ENCODE data around the gene PPIF. TPM values are rescaled to one million over a fixed set of nuclear protein-coding genes. Genes with fewer than 3 reads are reported as not detected.
"Not testable (repeated sequence)": the region's sequence is repeated elsewhere in the genome, so short reads cannot be mapped to it uniquely, and the experiment has no call there.

Gene PPIF
- total RNA-seq, 2 donors from 2014 or later = 50.4 to 51.0 TPM

- H3K9me3 ChIP-seq (ENCODE audit: control insufficient read depth, low read length) = no peaks in the 10 kb centered on the region
- Mint-ChIP-seq H3K27me3 (ENCODE audit: insufficient read depth) (peaks cover 3% of the 10 kb centered on the region), H3K27ac (no peak overlapping the region), H3K4me1 (peaks cover 7% of the 10 kb centered on the region), H3K9me3 (peaks cover 8% of the 10 kb centered on the region), H3K4me3 (no peak overlapping the region), H3K36me3 (ENCODE audit: low read depth) (peaks cover 3% of the 10 kb centered on the region)
- H3K9ac ChIP-seq (ENCODE audit: extremely low read depth, low read length, poor library complexity, severe bottlenecking) = no peak overlapping the region
- peaks cover 5% of the 10 kb centered on the region for H3K27me3 ChIP-seq (ENCODE audit: control insufficient read depth, insufficient read depth, low read length, poor library complexity, severe bottlenecking)
- TF ChIP-seq CTCF (conservative IDR thresholded peaks at IDR 0.05) = no peak
- H3K4me3 ChIP-seq (ENCODE audit: low read length) = no peak overlapping the region
- H3K27ac ChIP-seq (ENCODE audit: low read depth, low read length) = no peak overlapping the region
- no peaks in the 10 kb centered on the region for H3K36me3 ChIP-seq (ENCODE audit: control insufficient read depth, insufficient read depth, low read length)
- DNase-seq = no peak
- WGBS, 2 experiments (ENCODE audit: insufficient coverage in 1 of 2, insufficient read length in 1 of 2) = 90 to 95% methylated on average over 4 to 5 of the region's 5 CpGs
- H3K4me1 ChIP-seq (ENCODE audit: control insufficient read depth, insufficient read depth, low read length) = no peaks in the 10 kb centered on the region
These were observed 16.0 kb upstream of the PPIF start for GRCh38 chr10:79331226-79331625.

- 92 to 93% methylated on average over 2 to 6 of the region's 6 CpGs for WGBS, 2 experiments (ENCODE audit: insufficient coverage in 1 of 2, insufficient read length in 1 of 2)
- Mint-ChIP-seq H3K36me3 (ENCODE audit: low read depth) (peaks cover 3% of the 10 kb centered on the region), H3K4me1 (peaks cover 12% of the 10 kb centered on the region), H3K4me3 (no peak overlapping the region), H3K27ac (no peak overlapping the region), H3K27me3 (ENCODE audit: insufficient read depth) (peaks cover 3% of the 10 kb centered on the region), H3K9me3 (peaks cover 8% of the 10 kb centered on the region)
- Histone ChIP-seq H3K36me3 (ENCODE audit: control insufficient read depth, insufficient read depth, low read length) (no peaks in the 10 kb centered on the region), H3K9me3 (ENCODE audit: control insufficient read depth, low read length) (no peaks in the 10 kb centered on the region), H3K4me1 (ENCODE audit: control insufficient read depth, insufficient read depth, low read length) (peaks cover 3% of the 10 kb centered on the region), H3K27me3 (ENCODE audit: control insufficient read depth, insufficient read depth, low read length, poor library complexity, severe bottlenecking) (peaks cover 5% of the 10 kb centered on the region), H3K27ac (ENCODE audit: low read depth, low read length) (no peak overlapping the region), H3K4me3 (ENCODE audit: low read length) (no peak overlapping the region), H3K9ac (ENCODE audit: extremely low read depth, low read length, poor library complexity, severe bottlenecking) (no peak overlapping the region)
- TF ChIP-seq CTCF (conservative IDR thresholded peaks at IDR 0.05) = no peak
- DNase-seq = no peak
These were observed 15.6 kb upstream of the PPIF start for GRCh38 chr10:79331709-79332108.

GRCh38 chr10:79332610-79333315, 14.5 kb upstream of the PPIF start:
- not testable (repeated sequence) for H3K4me3 ChIP-seq (ENCODE audit: low read length); H3K9ac ChIP-seq (ENCODE audit: extremely low read depth, low read length, poor library complexity, severe bottlenecking); H3K27me3 ChIP-seq (ENCODE audit: control insufficient read depth, insufficient read depth, low read length, poor library complexity, severe bottlenecking); H3K9me3 ChIP-seq (ENCODE audit: control insufficient read depth, low read length); H3K4me3 Mint-ChIP-seq; H3K27me3 Mint-ChIP-seq (ENCODE audit: insufficient read depth); H3K4me1 ChIP-seq (ENCODE audit: control insufficient read depth, insufficient read depth, low read length); DNase-seq; H3K36me3 ChIP-seq (ENCODE audit: control insufficient read depth, insufficient read depth, low read length); H3K27ac Mint-ChIP-seq; H3K27ac ChIP-seq (ENCODE audit: low read depth, low read length); H3K36me3 Mint-ChIP-seq (ENCODE audit: low read depth)
- peaks cover 17% of the 10 kb centered on the region for H3K4me1 Mint-ChIP-seq
- peaks cover 10% of the 10 kb centered on the region for H3K9me3 Mint-ChIP-seq
- WGBS, 2 experiments (ENCODE audit: insufficient coverage in 1 of 2, insufficient read length in 1 of 2) = 89 to 100% methylated on average over 1 to 2 of the region's 10 CpGs

All from endodermal cell (in vitro differentiated cells).